Left lobe of liver (tissue), 2 donors: ENCODE data around the gene ERO1A. TPM values are rescaled to one million over a fixed set of nuclear protein-coding genes. Genes with fewer than 3 reads are reported as not detected.
A peak's percentile ranks its signal among the peaks of the same experiment; 100 is the strongest.

Source experiments
- ATAC-seq: fragments of 200-7000 bp; cut with Tn5 transposase; one replicate; pipeline ENCODE4 v1.9.1; 2020; ENCODE audit warnings: mild to moderate bottlenecking, moderate library complexity
- DNase-seq: peaks from one replicate; pipeline ENCODE4 v3.0.0-alpha.2; 2020; ENCODE audit warnings: low spot score
- total RNA-seq: library from RNA; stranded (reverse); gene quantifications from one replicate; pipeline ENCODE4 v1.2.1, GENCODE V29; 2021
- donor health status: DM: no; HTN: no; CAD: no; lungs with moderate emphysema.
- donor health status: DM: no; HTN: yes; CAD: no.

ERO1A gene
- total RNA-seq, 1 donor from 2014 or later, result 40.5 TPM

- DNase-seq, result no peak
- no peak for ATAC-seq
Measured at GRCh38 chr14:52701223-52701622, 5.9 kb upstream of the ERO1A start.

- ATAC-seq, result peak; percentile 75
- no peak for DNase-seq
Measured at GRCh38 chr14:52700701-52701172, 5.4 kb upstream of the ERO1A start.

DNA sequence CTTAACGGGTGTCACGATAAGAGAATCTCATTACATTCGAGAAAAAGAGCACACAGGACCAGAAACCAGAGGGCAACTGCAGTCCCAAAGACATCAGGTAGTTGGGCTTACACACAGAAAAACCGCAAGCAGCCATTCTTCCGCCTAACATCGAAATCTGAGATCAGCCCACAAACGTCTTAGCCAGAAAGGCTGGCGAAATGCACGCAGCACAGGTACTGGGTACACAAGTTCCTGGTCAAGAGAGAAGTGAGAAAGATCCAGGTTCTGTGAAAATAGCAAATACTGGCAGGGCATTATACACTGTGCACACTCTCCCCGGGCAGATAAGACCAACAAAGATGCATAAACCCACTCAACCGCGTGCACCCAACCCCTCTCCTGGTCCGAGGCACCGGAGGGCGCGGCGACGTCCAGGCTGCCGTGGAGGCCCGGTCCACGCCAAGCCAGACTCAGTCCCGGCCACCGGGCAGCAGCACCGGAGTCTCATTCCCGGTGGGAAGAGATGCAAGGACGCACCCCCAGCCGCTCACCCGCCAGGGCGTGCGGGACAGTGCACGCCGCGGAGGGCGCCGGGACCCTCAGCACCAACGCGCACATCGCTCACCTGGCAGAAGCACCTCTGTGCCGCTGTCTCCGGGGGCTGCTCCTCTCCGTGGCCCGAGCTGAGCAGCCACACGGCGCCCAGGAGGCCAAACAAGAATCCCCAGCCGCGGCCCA is 437 bp downstream of the ERO1A start:
- ATAC-seq, result peak; percentile 53
- DNase-seq, result peak; percentile 59

- no peak for DNase-seq
- no peak for ATAC-seq
Measured at GRCh38 chr14:52693532-52693931, 1.8 kb downstream of the ERO1A start.

- ATAC-seq (no peak), DNase-seq (no peak)
Measured at GRCh38 chr14:52693036-52693435, 2.3 kb downstream of the ERO1A start.

GRCh38 chr14:52692248-52692962 is 3.0 kb downstream of the ERO1A start:
- DNase-seq, result no peak
- ATAC-seq, result no peak

GRCh38 chr14:52690983-52691760 is 4.2 kb downstream of the ERO1A start:
- no peak for DNase-seq
- no peak for ATAC-seq

- ATAC-seq, result no peak
- DNase-seq, result no peak
Measured at GRCh38 chr14:52686176-52686575, 9.2 kb downstream of the ERO1A start.

DNA sequence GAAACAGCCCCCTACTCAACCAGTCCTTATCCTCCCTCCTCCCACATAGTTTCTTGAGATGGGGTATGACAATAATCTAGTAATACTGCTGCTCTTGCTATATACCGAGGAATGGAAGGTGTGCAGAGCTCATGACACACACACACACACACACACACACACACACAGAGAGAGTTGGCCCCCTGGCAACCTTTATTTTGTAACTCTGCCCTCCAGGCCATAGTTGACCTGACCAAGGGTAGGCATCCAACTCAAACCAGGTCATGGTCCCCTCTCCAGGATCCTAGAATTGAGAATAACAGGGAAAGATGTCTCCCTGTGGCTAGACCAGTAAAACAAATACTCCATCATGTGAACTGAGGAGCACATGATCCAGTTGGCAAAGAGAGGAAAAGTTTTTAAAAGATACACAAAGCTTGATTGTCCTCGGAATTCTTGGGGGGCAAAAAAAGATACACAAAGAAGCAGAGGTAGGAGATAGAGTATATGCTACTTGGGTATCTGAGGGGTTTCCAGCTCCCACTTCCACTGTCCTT is 11.3 kb downstream of the ERO1A start:
- DNase-seq (peak; percentile 63), ATAC-seq (peak; percentile 97)

GRCh38 chr14:52678591-52678990 is 16.8 kb downstream of the ERO1A start:
- peak; percentile 26 for ATAC-seq
- DNase-seq, result no peak

- DNase-seq, result no peak
- no peak for ATAC-seq
Measured at GRCh38 chr14:52663850-52664249, 31.5 kb downstream of the ERO1A start.

- DNase-seq, result no peak
- ATAC-seq, result no peak
Measured at GRCh38 chr14:52661314-52661713, 34.0 kb downstream of the ERO1A start.

DNA sequence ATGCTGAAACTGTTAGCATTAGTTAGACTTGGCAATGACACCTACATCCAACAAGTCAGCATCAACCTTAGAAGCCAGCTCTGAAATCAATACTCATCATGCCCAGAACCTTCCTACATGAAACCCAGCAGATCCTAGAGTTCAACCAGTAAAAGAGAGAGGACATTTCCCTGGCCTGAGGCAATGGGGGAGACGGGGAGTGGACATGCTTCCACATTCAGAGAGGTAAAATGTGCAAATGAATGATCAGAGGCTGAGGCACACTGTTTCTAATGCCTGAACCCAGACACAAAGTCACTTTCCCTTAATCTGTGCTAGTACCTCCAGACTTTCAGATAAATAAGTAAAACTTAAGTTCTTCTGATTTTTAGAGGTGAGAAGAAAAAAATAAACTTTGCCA is 34.5 kb downstream of the ERO1A start:
- ATAC-seq, result no peak
- no peak for DNase-seq

DNA sequence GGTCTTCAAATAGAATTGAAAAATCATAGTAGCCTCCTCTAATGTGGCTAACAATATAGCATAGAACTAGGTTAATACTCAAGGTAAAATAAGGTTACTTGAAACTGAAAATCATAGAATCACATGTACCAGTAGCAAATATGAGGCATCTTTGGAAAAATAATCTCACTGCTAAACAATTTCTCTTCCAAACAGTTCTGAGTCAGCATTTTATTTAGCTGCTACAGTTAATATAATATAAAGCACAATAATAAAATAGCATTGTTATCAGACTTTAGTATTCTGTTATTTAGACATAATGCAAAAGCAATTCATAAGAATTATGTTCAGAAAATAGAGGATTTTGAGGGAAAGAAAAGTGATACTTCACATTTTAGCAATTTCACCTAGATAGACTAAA is 35.0 kb downstream of the ERO1A start:
- ATAC-seq (no peak), DNase-seq (no peak)

- DNase-seq (no peak), ATAC-seq (no peak)
Measured at GRCh38 chr14:52656905-52657304, 38.5 kb downstream of the ERO1A start.

GRCh38 chr14:52650774-52651173 is 44.6 kb downstream of the ERO1A start:
- ATAC-seq, result peak; percentile 21

DNA sequence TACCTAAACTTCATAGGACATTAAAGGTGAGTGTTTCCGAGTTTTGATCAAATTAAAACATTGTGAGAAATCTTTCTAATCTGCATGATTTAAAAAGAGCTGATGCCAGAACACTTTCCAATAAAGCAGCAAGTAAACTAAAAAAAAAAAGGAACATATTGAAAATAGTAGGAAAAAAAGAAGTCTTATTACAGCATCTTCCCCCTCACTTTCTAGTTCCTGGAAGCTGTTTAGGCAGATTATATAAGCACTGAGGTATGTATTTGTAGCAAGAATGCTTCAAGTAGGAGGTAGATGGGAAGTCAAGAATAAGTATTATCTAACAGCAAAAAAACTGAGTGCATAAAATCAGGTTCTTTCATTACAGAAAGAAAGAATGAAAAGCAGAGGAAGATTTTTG is 45.8 kb downstream of the ERO1A start:
- ATAC-seq, result no peak
- no peak for DNase-seq

More at GRCh38 chr14:52650774-52651173, 44.6 kb downstream of the ERO1A start:
- no peak for DNase-seq

DNA sequence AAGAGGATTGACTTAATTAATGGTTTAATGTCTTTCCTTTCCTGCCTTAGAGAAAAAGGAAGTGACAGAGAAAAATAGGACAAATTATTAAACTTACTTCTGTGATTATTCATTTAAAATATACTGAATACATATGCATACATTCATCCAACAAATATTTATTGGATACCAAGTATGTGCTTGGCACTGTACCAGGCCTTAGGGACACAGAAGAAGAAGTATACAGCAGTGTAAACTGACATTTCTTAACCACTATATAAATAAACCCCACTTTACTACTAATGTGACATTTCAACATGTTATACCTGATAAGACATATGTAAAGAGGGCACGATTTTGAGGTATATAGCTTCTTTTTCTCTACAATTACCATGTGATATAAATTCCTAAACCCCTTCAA is 53.6 kb downstream of the ERO1A start:
- no peak for DNase-seq
- ATAC-seq, result no peak

DNA sequence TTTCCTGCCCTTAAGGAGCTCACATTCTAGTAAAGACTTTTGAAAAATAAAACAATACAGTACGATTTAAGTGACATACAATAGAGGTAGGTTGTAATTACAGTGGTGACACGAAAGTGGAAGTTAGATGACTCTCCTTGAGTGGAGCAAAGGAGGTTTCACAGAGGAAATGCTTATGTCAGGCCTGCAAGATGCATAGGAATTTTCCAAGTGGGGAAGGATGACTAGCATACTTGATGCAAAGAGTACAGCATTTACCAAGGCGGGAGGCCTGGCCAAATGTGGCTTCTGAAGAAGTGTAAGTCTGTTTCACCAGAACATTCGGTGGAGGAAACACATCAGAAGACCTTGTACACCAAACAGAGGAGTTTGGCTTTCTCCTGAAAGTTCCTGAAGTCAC is 55.2 kb downstream of the ERO1A start:
- ATAC-seq (no peak), DNase-seq (no peak)

GRCh38 chr14:52619687-52620086 is 75.7 kb downstream of the ERO1A start:
- no peak for ATAC-seq
- DNase-seq, result no peak

GRCh38 chr14:52618602-52619001 is 76.8 kb downstream of the ERO1A start:
- ATAC-seq, result no peak
- DNase-seq, result no peak
